Ascending aorta (tissue), 2 donors: Measurements from ENCODE around the gene AQP4. TPM values are rescaled to one million over a fixed set of nuclear protein-coding genes. Genes with fewer than 3 reads are reported as not detected.

ENCODE experiments used
- DNase-seq, 2 donors: peaks; one replicate each; pipeline ENCODE4 v3.0.0-alpha.2; 2019; ENCODE audit warnings: low spot score in 2 of 2
- H3K27ac ChIP-seq, 2 donors: fragments of 200-600 bp; sonication (generic); one replicate each; pipeline ENCODE4 v1.5.1; 2016 to 2017; ENCODE audit warnings: mild to moderate bottlenecking in 1 of 2
- H3K27me3 ChIP-seq: fragments of 200-600 bp; sonication (generic); one replicate; pipeline ENCODE4 v1.5.1; 2017
- H3K36me3 ChIP-seq, 2 donors: fragments of 200-600 bp; sonication (generic); one replicate each; pipeline ENCODE4 v1.5.1; 2016
- H3K4me1 ChIP-seq, 2 donors: fragments of 200-600 bp; sonication (generic); one replicate each; pipeline ENCODE4 v1.5.1; 2016 to 2017; ENCODE audit warnings: mild to moderate bottlenecking in 1 of 2
- H3K4me3 ChIP-seq, 2 donors: fragments of 200-600 bp; sonication (generic); one replicate each; pipeline ENCODE4 v1.5.1; 2016 to 2017; ENCODE audit warnings: mild to moderate bottlenecking in 1 of 2
- H3K9me3 ChIP-seq, 2 donors: fragments of 200-600 bp; sonication (generic); one replicate each; pipeline ENCODE4 v1.5.1; 2016
- intact Hi-C: fragments of 100-400 bp; cut with DNase I; formaldehyde crosslinking; loops from one replicate; pipeline ENCODE4 v1.15.1; 2023
- total RNA-seq: library from RNA; depleted of rRNA; stranded (reverse); fragments of >200 nt; gene quantifications from one replicate; pipeline ENCODE4 v1.1.0, GENCODE V29; 2016
- TF ChIP-seq, protein P1 (sequence below), 3 experiments: fragments of 200-600 bp in 2 of 3; fragments of 450-650 bp in 1 of 3; sonication (generic) in 2 of 3; IDR thresholded peaks; one replicate each; pipeline ENCODE4 v1.5.1; 2016 to 2019; ENCODE audit warnings: antibody characterized with exemption in 3 of 3, mild to moderate bottlenecking in 1 of 3, moderate library complexity in 1 of 3

AQP4 gene
- total RNA-seq, 1 donor from 2014 or later = not detected

DNA sequence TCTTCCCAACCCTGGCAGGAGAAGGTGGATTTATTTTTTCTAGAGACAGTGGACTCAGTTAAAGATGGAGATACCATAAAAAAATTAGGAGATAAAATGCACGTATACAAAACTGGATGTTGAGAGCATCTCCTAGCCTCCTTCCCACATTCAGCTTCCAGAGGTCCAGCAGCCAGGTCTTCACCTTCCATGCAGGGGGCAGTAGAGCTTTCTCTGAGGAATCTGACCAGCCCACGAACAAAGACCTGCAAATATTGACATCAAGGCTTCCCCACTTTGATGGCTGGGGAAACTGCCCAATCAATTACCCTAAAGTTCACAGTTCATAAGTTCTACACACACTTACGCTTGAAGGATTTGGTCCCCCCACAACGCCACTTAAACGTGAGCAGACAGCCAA is 24.5 kb downstream of the AQP4 start:
- intact Hi-C loops = no loop called here
- TF ChIP-seq, protein P1, sequence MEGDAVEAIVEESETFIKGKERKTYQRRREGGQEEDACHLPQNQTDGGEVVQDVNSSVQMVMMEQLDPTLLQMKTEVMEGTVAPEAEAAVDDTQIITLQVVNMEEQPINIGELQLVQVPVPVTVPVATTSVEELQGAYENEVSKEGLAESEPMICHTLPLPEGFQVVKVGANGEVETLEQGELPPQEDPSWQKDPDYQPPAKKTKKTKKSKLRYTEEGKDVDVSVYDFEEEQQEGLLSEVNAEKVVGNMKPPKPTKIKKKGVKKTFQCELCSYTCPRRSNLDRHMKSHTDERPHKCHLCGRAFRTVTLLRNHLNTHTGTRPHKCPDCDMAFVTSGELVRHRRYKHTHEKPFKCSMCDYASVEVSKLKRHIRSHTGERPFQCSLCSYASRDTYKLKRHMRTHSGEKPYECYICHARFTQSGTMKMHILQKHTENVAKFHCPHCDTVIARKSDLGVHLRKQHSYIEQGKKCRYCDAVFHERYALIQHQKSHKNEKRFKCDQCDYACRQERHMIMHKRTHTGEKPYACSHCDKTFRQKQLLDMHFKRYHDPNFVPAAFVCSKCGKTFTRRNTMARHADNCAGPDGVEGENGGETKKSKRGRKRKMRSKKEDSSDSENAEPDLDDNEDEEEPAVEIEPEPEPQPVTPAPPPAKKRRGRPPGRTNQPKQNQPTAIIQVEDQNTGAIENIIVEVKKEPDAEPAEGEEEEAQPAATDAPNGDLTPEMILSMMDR (IDR thresholded peaks at IDR 0.05) = no peak
- no peak overlapping the region for H3K4me3 ChIP-seq

DNA sequence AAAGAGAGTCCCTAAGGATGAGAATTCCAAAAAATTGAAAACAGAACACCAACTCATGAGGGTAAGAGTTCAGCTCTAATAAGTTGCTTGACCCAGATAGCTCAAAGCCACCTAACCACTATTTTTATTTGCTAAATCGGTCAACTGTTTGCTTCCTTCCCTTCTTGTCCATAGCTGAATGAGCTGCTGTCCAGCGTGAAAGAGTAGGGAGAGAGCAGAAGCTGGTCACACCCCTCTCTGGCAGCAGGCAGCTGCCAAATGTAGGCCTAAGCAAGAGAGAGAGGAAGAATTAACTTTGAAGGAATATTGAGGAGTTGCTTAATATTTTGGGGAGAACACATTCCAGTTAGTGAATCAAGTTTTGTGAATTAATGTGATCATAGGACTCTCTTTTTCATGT is 25.9 kb downstream of the AQP4 start:
- Histone ChIP-seq H3K4me3 (no peak overlapping the region), H3K36me3 (no peaks in the 10 kb centered on the region), H3K27ac (no peak overlapping the region), H3K4me1 (no peaks in the 10 kb centered on the region), H3K9me3 (no peaks in the 10 kb centered on the region), H3K27me3 (no peaks in the 10 kb centered on the region)
- TF ChIP-seq, protein P1 (IDR thresholded peaks at IDR 0.05) = no peak
- DNase-seq = no peak
- intact Hi-C loops = no loop called here

More for the DNA sequence above, 24.5 kb downstream of the AQP4 start:
- H3K9me3 ChIP-seq = no peaks in the 10 kb centered on the region
- no peak overlapping the region for H3K27ac ChIP-seq
- H3K4me1 ChIP-seq = no peaks in the 10 kb centered on the region
- no peaks in the 10 kb centered on the region for H3K36me3 ChIP-seq
- no peaks in the 10 kb centered on the region for H3K27me3 ChIP-seq
- no peak for DNase-seq

DNA sequence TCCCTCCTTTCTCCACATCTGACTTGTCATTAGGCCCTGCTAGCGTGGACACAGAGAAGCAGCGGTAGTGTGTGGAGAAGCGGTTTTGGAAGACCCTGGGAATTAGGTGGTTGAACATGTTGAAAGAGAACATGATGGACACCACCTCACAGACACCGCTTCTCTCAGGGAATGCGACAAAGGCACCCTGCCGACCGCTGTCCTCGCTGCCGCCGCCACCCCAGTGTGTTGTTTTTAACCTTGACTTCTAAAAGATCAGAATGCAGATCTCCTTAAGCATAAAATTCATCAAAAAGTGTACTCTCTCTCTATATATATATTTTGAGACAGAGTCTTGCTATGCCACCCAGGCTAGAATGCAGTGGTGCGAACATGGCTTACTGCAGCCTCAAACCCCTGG is 33.2 kb downstream of the AQP4 start:
- TF ChIP-seq, protein P1 (IDR thresholded peaks at IDR 0.05) = no peak
- no peaks in the 10 kb centered on the region for H3K9me3 ChIP-seq
- H3K36me3 ChIP-seq = no peaks in the 10 kb centered on the region
- intact Hi-C loops = no loop called here
- DNase-seq = no peak
- H3K4me3 ChIP-seq = no peak overlapping the region
- no peaks in the 10 kb centered on the region for H3K4me1 ChIP-seq
- no peak overlapping the region for H3K27ac ChIP-seq
- no peaks in the 10 kb centered on the region for H3K27me3 ChIP-seq

DNA sequence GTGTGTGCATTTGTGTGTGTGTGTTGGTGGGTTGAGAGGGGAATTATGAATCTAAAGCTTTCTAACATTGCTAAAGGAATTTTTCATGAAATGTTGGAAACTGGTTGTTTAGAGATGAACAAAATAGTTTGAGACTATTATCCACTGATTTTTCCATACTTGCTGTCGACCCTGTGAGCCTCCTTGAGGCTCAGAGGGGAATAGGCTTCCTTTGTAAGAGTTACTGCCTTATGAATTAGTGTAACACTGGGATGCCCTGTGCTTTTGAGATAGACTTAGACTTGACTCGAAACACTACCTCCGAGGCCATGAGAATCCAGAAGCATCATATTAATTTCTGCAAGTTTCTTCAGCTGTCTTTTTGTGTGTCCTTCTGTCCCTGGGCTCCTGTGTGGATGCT is 37.9 kb downstream of the AQP4 start:
- TF ChIP-seq, protein P1 (IDR thresholded peaks at IDR 0.05) = no peak

DNA sequence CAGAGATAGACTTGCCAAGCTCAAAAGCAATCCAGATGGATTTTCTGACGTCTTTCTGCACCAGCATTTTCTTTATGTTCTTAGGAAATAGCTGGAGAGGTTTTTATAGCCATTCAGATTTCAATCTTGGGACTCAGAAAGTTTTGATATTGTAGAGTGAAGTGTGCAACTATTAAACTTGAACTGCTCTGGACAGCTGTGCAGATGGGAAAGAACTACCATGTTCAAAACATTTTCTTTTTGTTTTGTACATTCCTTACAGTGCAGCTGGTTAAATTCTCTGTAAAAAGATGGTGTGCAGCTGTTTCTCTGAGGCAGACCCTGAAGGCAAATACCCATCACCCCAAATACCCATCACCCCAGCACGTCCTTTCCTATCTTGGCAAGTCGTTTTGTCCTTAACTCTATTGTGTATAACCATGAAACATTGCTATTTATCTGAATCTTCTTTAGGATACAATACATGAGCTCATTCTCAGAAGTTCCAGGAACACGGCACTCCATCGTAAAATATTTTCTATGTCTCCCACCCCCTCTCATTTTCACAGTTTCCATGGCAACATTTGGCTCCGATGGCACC is 38.8 kb downstream of the AQP4 start:
- no peak for DNase-seq
- no peaks in the 10 kb centered on the region for H3K36me3 ChIP-seq
- intact Hi-C loops = no loop called here

More for the DNA sequence above, 37.9 kb downstream of the AQP4 start:
- intact Hi-C loops = no loop called here
- Histone ChIP-seq H3K9me3 (no peaks in the 10 kb centered on the region), H3K27ac (no peak overlapping the region), H3K36me3 (no peaks in the 10 kb centered on the region), H3K27me3 (no peaks in the 10 kb centered on the region), H3K4me3 (no peak overlapping the region), H3K4me1 (no peaks in the 10 kb centered on the region)
- DNase-seq = no peak

More for the DNA sequence above, 38.8 kb downstream of the AQP4 start:
- H3K27ac ChIP-seq = no peak overlapping the region
- no peak overlapping the region for H3K4me3 ChIP-seq
- no peaks in the 10 kb centered on the region for H3K27me3 ChIP-seq
- TF ChIP-seq, protein P1 (IDR thresholded peaks at IDR 0.05) = no peak
- H3K4me1 ChIP-seq = no peaks in the 10 kb centered on the region
- H3K9me3 ChIP-seq = no peaks in the 10 kb centered on the region
